Liver (tissue), 3 donors: ENCODE measurements around the gene APOBEC3B.

ENCODE experiments used
- EGR1 ChIP-seq, 2 donors: IDR thresholded peaks; 2 replicates each; pipeline ENCODE4 v1.6.1; 2016 to 2018; ENCODE audit warnings: antibody characterized with exemption in 2 of 2, low read depth in 2 of 2
- FOXA2 ChIP-seq: IDR thresholded peaks from 2 replicates; pipeline ENCODE4 v1.6.1; 2016; ENCODE audit warnings: antibody characterized with exemption
- JUND ChIP-seq, 2 donors: IDR thresholded peaks; 2 replicates each; pipeline ENCODE4 v1.6.1; 2016; ENCODE audit warnings: antibody characterized with exemption in 2 of 2
- MAX ChIP-seq: IDR thresholded peaks from 2 replicates; pipeline ENCODE4 v1.6.1; 2016; ENCODE audit warnings: antibody characterized with exemption
- NR2F2 ChIP-seq: IDR thresholded peaks from 2 replicates; pipeline ENCODE4 v1.6.1; 2016; ENCODE audit warnings: antibody characterized with exemption
- RAD21 ChIP-seq, 2 donors: IDR thresholded peaks; 2 replicates each; pipeline ENCODE4 v1.6.1; 2016; ENCODE audit warnings: antibody characterized with exemption in 2 of 2, mild to moderate bottlenecking in 2 of 2
- RXRA ChIP-seq, 2 donors: IDR thresholded peaks; 2 replicates each; pipeline ENCODE4 v1.6.1; 2017 to 2018; ENCODE audit warnings: antibody characterized with exemption in 2 of 2, mild to moderate bottlenecking in 1 of 2
- SP1 ChIP-seq: IDR thresholded peaks from 2 replicates; pipeline ENCODE4 v1.6.1; 2018; ENCODE audit warnings: antibody characterized with exemption, mild to moderate bottlenecking
- TAF1 ChIP-seq: conservative IDR thresholded peaks from 2 replicates; pipeline ENCODE4 v1.6.1; 2016; ENCODE audit warnings: antibody characterized with exemption, mild to moderate bottlenecking
- TF ChIP-seq, protein P1 (sequence below): fragments of 150-350 bp; IDR thresholded peaks from 2 replicates; pipeline ENCODE4 v1.5.1; 2017; ENCODE audit warnings: improper control_type of control experiment, low read depth, low read length; ENCODE audit not compliant: missing input control
- TF ChIP-seq, protein P2 (sequence below): IDR thresholded peaks from 2 replicates; pipeline ENCODE4 v1.6.1; 2016; ENCODE audit warnings: antibody characterized with exemption, mild to moderate bottlenecking
- donor health status: healthy.
- donor health status: healthy.

GRCh38 chr22:38943201-38943600 is 38.9 kb upstream of the APOBEC3B start:
- TF ChIP-seq, protein P1, sequence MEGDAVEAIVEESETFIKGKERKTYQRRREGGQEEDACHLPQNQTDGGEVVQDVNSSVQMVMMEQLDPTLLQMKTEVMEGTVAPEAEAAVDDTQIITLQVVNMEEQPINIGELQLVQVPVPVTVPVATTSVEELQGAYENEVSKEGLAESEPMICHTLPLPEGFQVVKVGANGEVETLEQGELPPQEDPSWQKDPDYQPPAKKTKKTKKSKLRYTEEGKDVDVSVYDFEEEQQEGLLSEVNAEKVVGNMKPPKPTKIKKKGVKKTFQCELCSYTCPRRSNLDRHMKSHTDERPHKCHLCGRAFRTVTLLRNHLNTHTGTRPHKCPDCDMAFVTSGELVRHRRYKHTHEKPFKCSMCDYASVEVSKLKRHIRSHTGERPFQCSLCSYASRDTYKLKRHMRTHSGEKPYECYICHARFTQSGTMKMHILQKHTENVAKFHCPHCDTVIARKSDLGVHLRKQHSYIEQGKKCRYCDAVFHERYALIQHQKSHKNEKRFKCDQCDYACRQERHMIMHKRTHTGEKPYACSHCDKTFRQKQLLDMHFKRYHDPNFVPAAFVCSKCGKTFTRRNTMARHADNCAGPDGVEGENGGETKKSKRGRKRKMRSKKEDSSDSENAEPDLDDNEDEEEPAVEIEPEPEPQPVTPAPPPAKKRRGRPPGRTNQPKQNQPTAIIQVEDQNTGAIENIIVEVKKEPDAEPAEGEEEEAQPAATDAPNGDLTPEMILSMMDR = no peak
- TF ChIP-seq RAD21 (IDR thresholded peaks at IDR 0.05) = no peak
- no peak for TF ChIP-seq JUND (IDR thresholded peaks at IDR 0.05)
- no peak for TF ChIP-seq MAX
- no peak for TF ChIP-seq TAF1
- no peak for TF ChIP-seq SP1
- TF ChIP-seq, protein P2, sequence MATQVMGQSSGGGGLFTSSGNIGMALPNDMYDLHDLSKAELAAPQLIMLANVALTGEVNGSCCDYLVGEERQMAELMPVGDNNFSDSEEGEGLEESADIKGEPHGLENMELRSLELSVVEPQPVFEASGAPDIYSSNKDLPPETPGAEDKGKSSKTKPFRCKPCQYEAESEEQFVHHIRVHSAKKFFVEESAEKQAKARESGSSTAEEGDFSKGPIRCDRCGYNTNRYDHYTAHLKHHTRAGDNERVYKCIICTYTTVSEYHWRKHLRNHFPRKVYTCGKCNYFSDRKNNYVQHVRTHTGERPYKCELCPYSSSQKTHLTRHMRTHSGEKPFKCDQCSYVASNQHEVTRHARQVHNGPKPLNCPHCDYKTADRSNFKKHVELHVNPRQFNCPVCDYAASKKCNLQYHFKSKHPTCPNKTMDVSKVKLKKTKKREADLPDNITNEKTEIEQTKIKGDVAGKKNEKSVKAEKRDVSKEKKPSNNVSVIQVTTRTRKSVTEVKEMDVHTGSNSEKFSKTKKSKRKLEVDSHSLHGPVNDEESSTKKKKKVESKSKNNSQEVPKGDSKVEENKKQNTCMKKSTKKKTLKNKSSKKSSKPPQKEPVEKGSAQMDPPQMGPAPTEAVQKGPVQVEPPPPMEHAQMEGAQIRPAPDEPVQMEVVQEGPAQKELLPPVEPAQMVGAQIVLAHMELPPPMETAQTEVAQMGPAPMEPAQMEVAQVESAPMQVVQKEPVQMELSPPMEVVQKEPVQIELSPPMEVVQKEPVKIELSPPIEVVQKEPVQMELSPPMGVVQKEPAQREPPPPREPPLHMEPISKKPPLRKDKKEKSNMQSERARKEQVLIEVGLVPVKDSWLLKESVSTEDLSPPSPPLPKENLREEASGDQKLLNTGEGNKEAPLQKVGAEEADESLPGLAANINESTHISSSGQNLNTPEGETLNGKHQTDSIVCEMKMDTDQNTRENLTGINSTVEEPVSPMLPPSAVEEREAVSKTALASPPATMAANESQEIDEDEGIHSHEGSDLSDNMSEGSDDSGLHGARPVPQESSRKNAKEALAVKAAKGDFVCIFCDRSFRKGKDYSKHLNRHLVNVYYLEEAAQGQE = no peak
- TF ChIP-seq EGR1 (IDR thresholded peaks at IDR 0.05; ENCODE audit: low read depth in 2 of 2) = no peak
- no peak for TF ChIP-seq NR2F2
- no peak for TF ChIP-seq RXRA (IDR thresholded peaks at IDR 0.05)
- no peak for TF ChIP-seq FOXA2
